GM12865 (cell line): ENCODE data around the gene NFIA.

Experiments used
- DNase-seq: peaks from one replicate; pipeline ENCODE4 v3.0.0; 2010; ENCODE audit warnings: low read depth
- H3K4me3 ChIP-seq: 2 replicates; pipeline ENCODE4 v1.5.1; 2011; ENCODE audit warnings: mild to moderate bottlenecking, low read depth, low read length, control low read depth
- TF ChIP-seq, protein P1 (sequence below): IDR thresholded peaks from 2 replicates; pipeline ENCODE4 v1.5.1; 2011; ENCODE audit warnings: low read length, control low read depth, low read depth, inconsistent platforms; ENCODE audit not compliant: insufficient read depth; ENCODE audit errors: missing control alignments

NFIA gene

DNA sequence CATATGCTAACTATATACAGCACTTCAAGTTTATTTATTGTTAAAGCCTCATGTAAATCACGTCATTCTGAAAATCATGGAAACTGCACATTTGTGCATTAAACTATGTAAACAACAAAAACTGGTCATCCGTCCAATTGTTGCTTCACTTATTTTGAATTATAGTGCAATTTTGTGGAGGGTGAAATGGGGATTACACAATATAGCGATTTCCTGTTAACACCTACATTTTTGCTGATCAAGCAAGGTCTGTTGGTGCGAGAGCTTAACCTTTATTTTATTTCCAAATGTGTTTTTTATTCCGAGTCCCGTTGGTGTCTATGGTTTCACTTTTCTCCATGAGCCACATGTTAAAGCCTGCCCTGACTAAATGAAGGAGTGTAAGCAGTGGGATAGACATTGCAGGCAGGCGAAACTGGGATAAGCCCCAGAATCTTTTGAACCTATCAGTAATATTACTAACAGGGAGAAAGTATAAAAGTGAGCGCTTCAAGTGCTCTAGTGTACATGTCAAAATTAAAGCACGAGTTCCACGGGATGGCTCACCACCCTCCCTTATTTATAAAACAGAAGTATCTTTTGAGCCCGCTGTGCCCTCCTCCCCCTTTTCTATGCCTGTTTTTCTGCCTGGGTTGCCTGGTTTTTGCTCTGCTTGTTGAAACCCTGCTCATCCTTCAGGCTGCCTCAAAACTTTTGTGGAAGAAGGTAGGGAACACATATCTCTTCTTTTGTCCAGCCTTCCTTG, 120.7 kb downstream of the NFIA start:
- no peak for DNase-seq
- H3K4me3 ChIP-seq, result no peak overlapping the region
- TF ChIP-seq, protein P1, sequence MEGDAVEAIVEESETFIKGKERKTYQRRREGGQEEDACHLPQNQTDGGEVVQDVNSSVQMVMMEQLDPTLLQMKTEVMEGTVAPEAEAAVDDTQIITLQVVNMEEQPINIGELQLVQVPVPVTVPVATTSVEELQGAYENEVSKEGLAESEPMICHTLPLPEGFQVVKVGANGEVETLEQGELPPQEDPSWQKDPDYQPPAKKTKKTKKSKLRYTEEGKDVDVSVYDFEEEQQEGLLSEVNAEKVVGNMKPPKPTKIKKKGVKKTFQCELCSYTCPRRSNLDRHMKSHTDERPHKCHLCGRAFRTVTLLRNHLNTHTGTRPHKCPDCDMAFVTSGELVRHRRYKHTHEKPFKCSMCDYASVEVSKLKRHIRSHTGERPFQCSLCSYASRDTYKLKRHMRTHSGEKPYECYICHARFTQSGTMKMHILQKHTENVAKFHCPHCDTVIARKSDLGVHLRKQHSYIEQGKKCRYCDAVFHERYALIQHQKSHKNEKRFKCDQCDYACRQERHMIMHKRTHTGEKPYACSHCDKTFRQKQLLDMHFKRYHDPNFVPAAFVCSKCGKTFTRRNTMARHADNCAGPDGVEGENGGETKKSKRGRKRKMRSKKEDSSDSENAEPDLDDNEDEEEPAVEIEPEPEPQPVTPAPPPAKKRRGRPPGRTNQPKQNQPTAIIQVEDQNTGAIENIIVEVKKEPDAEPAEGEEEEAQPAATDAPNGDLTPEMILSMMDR, result no peak

GRCh38 chr1:61204528-61204927, 122.2 kb downstream of the NFIA start:
- DNase-seq, result no peak
- TF ChIP-seq, protein P1, result no peak
- H3K4me3 ChIP-seq, result no peak overlapping the region

DNA sequence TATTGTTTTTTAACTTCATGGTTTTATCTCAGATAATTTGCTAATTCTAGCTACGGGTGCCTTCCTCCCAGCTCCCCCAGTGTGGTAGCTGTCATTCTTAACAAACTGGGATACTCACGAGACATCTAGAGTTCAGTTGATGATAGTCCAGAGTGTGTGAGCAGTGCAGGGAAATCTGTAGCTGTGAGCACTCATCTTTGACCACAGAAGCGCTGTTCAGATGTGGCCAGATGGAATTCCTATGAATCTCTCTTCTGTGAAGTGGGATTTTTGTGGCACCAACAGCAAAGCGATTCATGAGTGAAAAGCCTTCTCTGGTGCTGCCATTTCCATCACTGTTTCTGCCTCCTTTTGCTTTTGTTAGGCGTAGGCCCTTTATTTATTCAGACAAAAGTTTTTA, 125.1 kb downstream of the NFIA start:
- no peak for DNase-seq
- TF ChIP-seq, protein P1, result no peak
- no peak overlapping the region for H3K4me3 ChIP-seq

DNA sequence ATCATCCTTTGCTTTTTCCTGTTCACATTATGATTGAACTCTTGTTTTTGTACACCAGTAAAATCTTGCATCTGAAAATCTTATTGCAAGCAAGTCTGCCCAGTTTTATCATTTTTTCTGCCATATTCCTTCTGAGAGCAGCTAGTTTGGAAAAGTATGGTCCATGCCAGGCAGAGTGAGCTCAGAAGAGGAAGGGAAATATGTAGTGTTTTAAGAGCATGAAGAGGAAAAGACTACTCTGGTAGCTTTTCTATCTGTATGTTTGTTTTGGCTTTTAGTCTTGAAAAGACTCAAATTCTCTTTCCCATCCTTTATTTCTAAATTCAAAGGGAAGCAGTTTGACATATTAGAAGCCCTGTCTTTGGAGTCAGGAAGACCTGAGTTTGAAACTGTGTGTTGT, 125.8 kb downstream of the NFIA start:
- TF ChIP-seq, protein P1, result no peak
- no peak overlapping the region for H3K4me3 ChIP-seq
- no peak for DNase-seq

DNA sequence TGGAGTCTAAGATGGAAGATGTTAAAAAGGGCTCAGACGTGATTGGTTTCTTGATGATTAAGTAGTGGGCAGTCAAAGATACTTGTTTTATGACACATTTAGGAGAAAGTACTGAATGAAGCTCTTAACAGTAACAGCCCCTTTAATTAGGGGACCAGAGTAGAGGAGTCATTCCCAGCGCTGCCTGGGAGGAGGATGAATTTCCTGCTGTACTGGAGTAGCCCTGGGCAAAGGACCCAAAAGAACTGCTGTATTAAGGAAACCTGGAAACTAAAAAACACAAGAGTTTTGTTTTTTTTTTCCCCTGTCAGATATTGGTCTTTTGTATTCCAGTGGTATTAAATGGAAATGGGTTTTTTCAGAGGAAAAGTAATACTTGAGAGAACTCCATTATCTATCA, 126.5 kb downstream of the NFIA start:
- DNase-seq, result no peak
- TF ChIP-seq, protein P1, result no peak
- no peak overlapping the region for H3K4me3 ChIP-seq

DNA sequence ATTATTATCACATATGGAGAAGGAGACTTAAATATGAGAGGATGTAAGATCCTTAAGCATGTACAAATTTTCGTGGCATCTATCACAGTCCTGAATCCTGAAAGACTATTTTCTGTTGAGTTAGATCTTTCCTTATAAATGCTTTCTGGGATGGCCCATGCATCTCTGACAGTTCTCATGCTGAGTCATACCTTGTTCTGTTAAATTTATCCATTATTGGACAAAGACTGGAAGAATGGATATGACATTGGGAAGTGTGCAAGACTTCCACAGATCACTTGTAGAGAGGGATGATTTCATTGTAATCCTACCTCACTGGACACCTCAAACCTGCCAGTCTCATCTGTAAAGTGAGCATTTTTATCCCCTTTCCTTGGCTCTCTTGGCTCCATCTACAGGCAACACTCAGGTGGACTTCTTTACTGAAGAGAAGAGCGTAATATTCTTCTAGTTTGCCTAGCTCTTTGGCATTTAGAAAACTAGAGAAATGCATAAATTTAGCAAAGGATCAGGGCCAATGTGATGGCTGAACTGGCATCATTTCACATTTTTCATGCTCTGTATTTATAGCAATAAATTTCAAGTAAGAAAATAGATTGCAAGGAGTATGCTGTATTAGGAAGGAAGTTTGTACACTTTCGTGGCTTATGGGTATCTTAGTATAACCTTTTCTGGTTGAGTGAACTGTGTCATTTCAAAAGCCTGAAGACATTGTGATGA, 128.2 kb downstream of the NFIA start:
- TF ChIP-seq, protein P1, result no peak
- H3K4me3 ChIP-seq, result no peak overlapping the region
- DNase-seq, result no peak
